GM12874 (cell line): ENCODE data around the gene SLC44A5.

Experiments used
- TF ChIP-seq, protein P1 (sequence below): IDR thresholded peaks from 2 replicates; pipeline ENCODE4 v1.5.1; 2011; ENCODE audit warnings: low read depth, mild to moderate bottlenecking, control low read depth, low read length, moderate library complexity; ENCODE audit not compliant: insufficient read depth

SLC44A5 gene

DNA sequence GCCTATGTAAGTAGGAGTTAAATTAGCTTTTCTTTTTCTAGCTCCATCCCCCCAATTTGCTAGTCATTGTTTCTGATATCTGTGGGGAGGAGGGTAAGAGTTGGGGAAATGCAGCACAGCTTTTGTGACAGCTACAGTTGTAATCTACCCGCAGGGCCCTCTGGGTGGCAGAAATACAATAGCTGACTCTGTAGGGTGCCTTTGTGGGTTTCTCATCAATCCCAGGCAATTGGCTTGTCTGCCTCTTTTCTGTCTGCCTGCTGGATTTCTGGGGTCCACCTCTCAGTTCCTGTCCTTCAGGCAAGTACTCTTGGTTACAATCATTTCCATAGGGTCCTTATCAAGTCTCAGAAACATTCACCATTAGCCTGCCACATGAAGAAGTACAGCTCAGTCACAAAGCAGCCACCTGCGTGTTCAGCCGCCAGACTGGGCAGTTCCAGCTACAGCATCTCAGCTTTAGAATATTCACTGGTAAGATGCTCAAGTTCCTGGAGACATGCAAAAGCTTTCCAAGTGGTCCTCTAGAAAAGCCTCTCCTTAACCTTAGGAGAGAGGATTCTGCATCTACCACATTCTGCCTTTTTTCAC, 19.2 kb upstream of the SLC44A5 start:
- TF ChIP-seq, protein P1, sequence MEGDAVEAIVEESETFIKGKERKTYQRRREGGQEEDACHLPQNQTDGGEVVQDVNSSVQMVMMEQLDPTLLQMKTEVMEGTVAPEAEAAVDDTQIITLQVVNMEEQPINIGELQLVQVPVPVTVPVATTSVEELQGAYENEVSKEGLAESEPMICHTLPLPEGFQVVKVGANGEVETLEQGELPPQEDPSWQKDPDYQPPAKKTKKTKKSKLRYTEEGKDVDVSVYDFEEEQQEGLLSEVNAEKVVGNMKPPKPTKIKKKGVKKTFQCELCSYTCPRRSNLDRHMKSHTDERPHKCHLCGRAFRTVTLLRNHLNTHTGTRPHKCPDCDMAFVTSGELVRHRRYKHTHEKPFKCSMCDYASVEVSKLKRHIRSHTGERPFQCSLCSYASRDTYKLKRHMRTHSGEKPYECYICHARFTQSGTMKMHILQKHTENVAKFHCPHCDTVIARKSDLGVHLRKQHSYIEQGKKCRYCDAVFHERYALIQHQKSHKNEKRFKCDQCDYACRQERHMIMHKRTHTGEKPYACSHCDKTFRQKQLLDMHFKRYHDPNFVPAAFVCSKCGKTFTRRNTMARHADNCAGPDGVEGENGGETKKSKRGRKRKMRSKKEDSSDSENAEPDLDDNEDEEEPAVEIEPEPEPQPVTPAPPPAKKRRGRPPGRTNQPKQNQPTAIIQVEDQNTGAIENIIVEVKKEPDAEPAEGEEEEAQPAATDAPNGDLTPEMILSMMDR, result no peak

DNA sequence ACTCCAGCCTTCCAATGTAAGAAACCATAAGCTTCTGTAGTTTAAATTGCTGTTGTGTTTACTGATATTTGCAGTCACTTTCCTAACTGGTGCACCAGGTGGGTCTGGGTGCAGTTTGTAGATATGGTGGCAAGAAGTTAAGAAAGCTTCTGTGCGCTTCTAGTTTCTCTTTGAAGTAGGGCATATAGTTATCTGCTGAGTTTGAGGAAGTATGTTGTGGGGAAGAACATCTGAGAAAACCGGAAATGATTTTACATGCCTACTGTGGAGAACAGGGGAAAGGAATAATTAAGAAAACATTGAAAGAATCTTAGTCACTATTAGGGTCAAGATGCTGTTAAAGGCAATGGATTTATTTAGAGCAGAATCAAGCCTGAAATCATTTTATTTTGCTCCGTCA, 14.9 kb upstream of the SLC44A5 start:
- TF ChIP-seq, protein P1, result no peak

DNA sequence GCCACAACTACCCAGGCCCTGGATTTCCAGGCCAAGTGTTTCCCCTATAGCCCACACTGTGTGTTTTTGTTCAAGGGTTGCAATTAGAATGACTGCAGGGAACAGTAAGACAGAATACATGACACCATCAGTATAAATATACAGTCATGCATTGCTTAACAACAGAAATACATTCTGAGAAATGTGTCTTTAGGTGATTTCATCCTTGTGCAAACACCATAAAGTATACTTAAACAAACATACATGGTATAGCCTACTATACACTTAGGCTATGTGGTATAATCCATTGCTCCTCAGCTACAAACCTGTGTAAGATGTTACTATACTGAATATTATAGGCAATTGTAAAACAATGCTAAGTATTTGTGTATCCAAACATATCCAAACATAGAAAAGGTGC, 7.5 kb upstream of the SLC44A5 start:
- TF ChIP-seq, protein P1, result no peak

DNA sequence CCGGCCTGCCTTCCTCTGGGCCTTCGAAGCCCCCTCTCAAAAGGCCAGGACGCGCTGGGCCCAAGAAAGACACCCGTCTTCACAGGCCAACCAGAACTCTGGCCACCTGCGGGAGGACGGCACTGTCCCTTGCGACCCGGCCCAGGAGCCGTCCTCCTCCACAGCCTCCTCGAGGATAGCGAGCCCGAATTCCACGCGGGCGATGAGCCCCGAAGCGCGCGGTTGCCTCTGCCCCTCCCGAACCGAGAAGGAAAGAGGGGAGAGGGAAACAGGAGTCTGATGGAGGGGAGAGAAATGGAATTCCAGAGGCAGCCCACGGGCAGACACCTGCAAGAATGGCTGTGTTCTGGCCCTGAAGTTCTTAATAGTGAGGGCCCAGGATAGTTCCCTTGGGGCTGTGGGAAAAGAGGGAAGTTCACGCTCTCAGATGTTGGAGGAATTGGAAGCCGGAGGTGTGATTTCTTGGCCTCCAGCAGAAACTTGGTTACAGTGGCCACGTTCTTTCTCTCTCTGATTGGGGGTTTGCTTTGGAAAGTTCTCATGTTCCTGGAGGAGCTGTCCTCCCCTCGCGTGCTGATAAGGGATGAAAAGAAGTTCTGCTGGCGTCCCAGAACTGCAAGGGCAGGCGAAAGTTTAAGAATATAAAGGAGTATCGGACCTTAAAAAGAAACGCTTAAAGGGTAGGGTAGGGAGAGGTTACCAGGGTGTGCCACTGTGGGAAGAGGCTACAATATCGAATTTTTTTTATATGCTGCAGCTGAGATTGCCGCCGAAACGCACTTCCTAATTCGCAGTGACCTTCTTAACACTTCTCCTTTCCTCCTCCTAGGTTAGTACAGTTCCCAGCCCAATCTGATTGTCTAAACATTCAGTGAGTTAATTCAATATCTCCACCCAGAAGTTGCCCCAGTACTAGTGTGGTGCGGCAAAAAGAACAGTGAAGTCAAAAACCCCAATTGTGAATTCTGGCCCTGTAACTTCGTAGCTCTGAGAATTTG, 5.8 kb upstream of the SLC44A5 start:
- TF ChIP-seq, protein P1, result no peak

DNA sequence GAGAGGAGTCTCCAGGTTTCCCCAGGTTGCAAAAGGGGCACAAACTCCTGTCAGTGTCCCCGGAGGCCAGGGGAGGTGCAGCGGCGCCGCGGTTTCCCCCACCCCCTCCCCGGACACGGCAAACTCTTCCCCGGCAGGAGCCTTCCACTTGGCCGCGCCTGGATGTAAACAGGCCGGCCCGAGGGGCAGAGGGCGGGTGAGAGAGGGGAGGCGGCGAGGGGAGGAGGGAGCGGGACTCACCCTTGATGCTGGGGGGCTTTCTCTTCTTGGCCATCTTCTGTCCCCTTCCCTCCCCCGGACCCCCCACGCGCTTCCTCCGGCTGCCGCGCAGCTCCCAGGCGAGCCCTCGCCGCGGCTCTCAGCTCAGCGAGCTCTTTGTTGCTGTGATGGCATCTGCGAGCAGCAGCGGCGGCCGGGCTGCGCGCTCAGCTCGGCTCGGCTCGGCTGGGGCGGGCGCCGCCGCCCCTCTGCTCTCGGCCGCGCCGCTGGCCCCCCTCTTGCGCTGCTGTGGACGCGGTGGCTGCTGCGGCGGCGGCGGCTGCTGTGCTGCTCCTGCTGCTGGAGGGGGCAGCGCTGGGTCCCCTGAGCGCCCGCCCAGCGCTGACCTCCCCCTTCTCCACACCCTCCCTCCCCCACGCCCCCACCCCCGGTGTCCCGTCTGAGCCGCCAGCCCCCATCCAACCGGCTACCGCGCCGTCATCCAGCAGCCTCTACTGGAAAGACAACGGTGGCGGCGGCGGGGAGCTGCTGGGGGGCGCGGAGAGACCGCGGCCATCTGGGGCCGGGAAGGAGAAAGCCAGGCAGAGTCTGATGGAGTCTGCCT, 4.9 kb upstream of the SLC44A5 start:
- TF ChIP-seq, protein P1, result no peak

DNA sequence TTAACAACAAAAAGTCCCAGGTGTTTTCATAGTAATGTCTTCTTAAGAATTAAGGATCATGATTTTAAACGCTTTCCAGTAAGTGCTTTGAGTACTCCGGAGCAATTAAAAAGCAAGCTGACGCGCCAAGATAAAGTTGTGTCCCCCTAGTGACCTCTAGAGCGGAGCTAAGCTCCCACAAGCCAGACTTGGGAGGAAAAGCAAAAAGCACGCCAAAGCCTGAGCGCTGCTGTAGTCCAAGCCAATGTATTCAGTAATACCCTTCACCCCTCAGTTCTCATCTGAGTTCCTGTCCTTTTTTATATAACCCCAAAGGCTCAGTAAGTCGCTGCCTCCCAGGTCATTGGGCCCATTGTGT, 3.5 kb upstream of the SLC44A5 start:
- TF ChIP-seq, protein P1, result no peak

DNA sequence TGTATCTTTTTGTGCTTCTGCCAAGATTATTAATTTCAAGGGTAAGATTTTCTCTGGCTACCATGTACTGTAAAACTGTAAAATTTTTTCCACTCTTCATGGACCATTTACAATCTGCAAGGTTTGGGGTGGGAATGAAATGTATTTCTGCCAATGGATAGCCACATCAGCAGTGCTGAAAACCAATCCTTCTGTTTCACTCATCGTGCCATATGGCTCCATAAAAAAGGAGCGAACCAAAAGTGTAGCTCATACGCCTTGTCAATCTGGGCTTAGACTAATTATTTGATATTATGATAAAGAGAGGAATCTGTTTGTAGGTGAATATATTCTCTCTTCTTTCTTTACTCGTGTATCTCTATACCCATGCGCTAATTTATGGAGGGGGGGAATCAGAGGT, 3.0 kb upstream of the SLC44A5 start:
- TF ChIP-seq, protein P1, result no peak
